Adrenal gland (tissue), 5 donors: ENCODE results near the gene KCTD5.

Source experiments
- POLR2A ChIP-seq, 2 donors: fragments of 450-650 bp; IDR thresholded peaks; one replicate each; pipeline ENCODE4 v1.6.1; 2017; ENCODE audit warnings: antibody characterized with exemption in 2 of 2, mild to moderate bottlenecking in 2 of 2, moderate library complexity in 1 of 2
- TF ChIP-seq, protein P1 (sequence below), 6 experiments: fragments of 450-650 bp in 4 of 6; fragments of 200-600 bp in 2 of 6; sonication (generic) in 1 of 6; IDR thresholded peaks; 1 replicate in 5 of 6; 2 replicates in 1 of 6; pipeline versions ENCODE4 v1.5.1 to v1.8.0; 2016 to 2021; ENCODE audit warnings: antibody characterized with exemption in 6 of 6, mild to moderate bottlenecking in 2 of 6, moderate library complexity in 1 of 6
- donor health status: DM: no; HTN: no; CAD: no.

DNA sequence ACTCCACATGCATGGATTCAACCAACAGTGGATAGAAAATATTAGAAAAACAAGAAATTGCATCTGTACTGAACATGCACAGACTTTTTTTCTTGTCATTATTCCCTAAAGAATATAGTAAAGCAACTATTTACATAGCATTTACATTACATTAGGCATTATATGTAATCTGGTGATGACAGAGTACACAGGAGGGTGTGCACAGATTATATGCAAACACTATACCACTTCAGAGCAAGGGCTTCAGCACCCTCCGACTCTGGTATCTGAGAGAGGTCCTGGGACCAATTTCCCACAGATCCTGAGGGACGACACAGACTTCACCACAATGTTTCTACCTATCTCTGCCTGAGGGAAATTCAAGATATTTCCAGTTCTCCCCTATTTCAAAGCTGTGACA is 25.3 kb upstream of the KCTD5 start:
- TF ChIP-seq, protein P1, sequence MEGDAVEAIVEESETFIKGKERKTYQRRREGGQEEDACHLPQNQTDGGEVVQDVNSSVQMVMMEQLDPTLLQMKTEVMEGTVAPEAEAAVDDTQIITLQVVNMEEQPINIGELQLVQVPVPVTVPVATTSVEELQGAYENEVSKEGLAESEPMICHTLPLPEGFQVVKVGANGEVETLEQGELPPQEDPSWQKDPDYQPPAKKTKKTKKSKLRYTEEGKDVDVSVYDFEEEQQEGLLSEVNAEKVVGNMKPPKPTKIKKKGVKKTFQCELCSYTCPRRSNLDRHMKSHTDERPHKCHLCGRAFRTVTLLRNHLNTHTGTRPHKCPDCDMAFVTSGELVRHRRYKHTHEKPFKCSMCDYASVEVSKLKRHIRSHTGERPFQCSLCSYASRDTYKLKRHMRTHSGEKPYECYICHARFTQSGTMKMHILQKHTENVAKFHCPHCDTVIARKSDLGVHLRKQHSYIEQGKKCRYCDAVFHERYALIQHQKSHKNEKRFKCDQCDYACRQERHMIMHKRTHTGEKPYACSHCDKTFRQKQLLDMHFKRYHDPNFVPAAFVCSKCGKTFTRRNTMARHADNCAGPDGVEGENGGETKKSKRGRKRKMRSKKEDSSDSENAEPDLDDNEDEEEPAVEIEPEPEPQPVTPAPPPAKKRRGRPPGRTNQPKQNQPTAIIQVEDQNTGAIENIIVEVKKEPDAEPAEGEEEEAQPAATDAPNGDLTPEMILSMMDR (IDR thresholded peaks at IDR 0.05), result no peak
- no peak for TF ChIP-seq POLR2A (IDR thresholded peaks at IDR 0.05)
